Activated CD4-positive, CD25-positive, alpha-beta regulatory T cell treated with anti-CD3 and anti-CD28 coated beads, Interleukin-2, amount 50 U/mL, for 24 hours (primary cell): ENCODE data around the gene PIK3CA.
A peak's percentile ranks its signal among the peaks of the same experiment; 100 is the strongest.

ENCODE experiments used
- ATAC-seq, 2 donors: fragments of 150-1000 bp; cut with Tn5 transposase; one replicate each; pipeline ENCODE4 v1.10.0; 2021; ENCODE audit warnings: mild to moderate bottlenecking in 1 of 2, moderate library complexity in 1 of 2

Gene PIK3CA

GRCh38 chr3:179158336-179159039 lies 10.3 kb downstream of the PIK3CA start:
- ATAC-seq, result peak; percentile 56 to 76

GRCh38 chr3:179163503-179163902 lies 15.3 kb downstream of the PIK3CA start:
- ATAC-seq, result no peak

GRCh38 chr3:179164857-179165256 lies 16.7 kb downstream of the PIK3CA start:
- no peak for ATAC-seq

- ATAC-seq, result no peak
These were observed 18.5 kb downstream of the PIK3CA start for GRCh38 chr3:179166561-179167201.

GRCh38 chr3:179168918-179169317 lies 20.8 kb downstream of the PIK3CA start:
- ATAC-seq, result no peak

- ATAC-seq, result no peak
These were observed 24.4 kb downstream of the PIK3CA start for GRCh38 chr3:179172546-179172945.

- ATAC-seq, result no peak
These were observed 26.2 kb downstream of the PIK3CA start for GRCh38 chr3:179174316-179174715.

- ATAC-seq, result no peak
These were observed 26.7 kb downstream of the PIK3CA start for GRCh38 chr3:179174898-179175297.

- ATAC-seq, result no peak
These were observed 27.2 kb downstream of the PIK3CA start for GRCh38 chr3:179175358-179175757.

- no peak for ATAC-seq
These were observed 29.5 kb downstream of the PIK3CA start for GRCh38 chr3:179177611-179178010.

- no peak for ATAC-seq
These were observed 31.1 kb downstream of the PIK3CA start for GRCh38 chr3:179179256-179179655.

- peak; percentile 28 to 61 for ATAC-seq
These were observed 32.0 kb downstream of the PIK3CA start for GRCh38 chr3:179179979-179180759.

GRCh38 chr3:179181021-179181472 lies 32.9 kb downstream of the PIK3CA start:
- ATAC-seq, result peak; percentile 86 to 92

- peak; percentile 32 to 43 for ATAC-seq
These were observed 33.9 kb downstream of the PIK3CA start for GRCh38 chr3:179181993-179182551.

GRCh38 chr3:179182902-179183301 lies 34.7 kb downstream of the PIK3CA start:
- no peak for ATAC-seq

- ATAC-seq, result no peak
These were observed 36.7 kb downstream of the PIK3CA start for GRCh38 chr3:179184826-179185225.

GRCh38 chr3:179186426-179186825 lies 38.3 kb downstream of the PIK3CA start:
- ATAC-seq, result no peak

GRCh38 chr3:179189759-179190158 lies 41.6 kb downstream of the PIK3CA start:
- ATAC-seq, result no peak

- no peak for ATAC-seq
These were observed 42.4 kb downstream of the PIK3CA start for GRCh38 chr3:179190581-179190980.

- ATAC-seq, result no peak
These were observed 44.4 kb downstream of the PIK3CA start for GRCh38 chr3:179192542-179192941.

GRCh38 chr3:179194931-179195330 lies 46.8 kb downstream of the PIK3CA start:
- ATAC-seq, result no peak

GRCh38 chr3:179196098-179196497 lies 47.9 kb downstream of the PIK3CA start:
- peak; percentile 67 to 84 for ATAC-seq

GRCh38 chr3:179196700-179197099 lies 48.5 kb downstream of the PIK3CA start:
- ATAC-seq, result no peak
